ENCODE measurements around the gene PRM3.
"Not testable (repeated sequence)": the region's sequence is repeated elsewhere in the genome, so short reads cannot be mapped to it uniquely, and the experiment has no call there.

Gene PRM3

GRCh38 chr16:11306381-11306780 lies 33.0 kb upstream of the PRM3 start:
- no peak for DNase-seq (ENCODE audit: low read depth, low spot score)

GRCh38 chr16:11303405-11304138 lies 30.1 kb upstream of the PRM3 start:
- no peak for DNase-seq (ENCODE audit: low read depth, low spot score)

GRCh38 chr16:11302977-11303376 lies 29.5 kb upstream of the PRM3 start:
- no peak for DNase-seq (ENCODE audit: low read depth, low spot score)

GRCh38 chr16:11301645-11302501 lies 28.4 kb upstream of the PRM3 start:
- no peak for DNase-seq (ENCODE audit: low read depth, low spot score)

GRCh38 chr16:11300560-11300892 lies 27.1 kb upstream of the PRM3 start:
- no peak for DNase-seq (ENCODE audit: low read depth, low spot score)

- no peak for DNase-seq (ENCODE audit: low read depth, low spot score)
These were observed 26.6 kb upstream of the PRM3 start for GRCh38 chr16:11299865-11300559.

- not testable (repeated sequence) for DNase-seq (ENCODE audit: low read depth, low spot score)
These were observed 25.6 kb upstream of the PRM3 start for GRCh38 chr16:11298950-11299547.

GRCh38 chr16:11298143-11298900 lies 24.9 kb upstream of the PRM3 start:
- DNase-seq (ENCODE audit: low read depth, low spot score), result no peak

- DNase-seq (ENCODE audit: low read depth, low spot score), result peak; percentile 24
These were observed 24.2 kb upstream of the PRM3 start for GRCh38 chr16:11297492-11298142.

GRCh38 chr16:11296706-11297491 lies 23.5 kb upstream of the PRM3 start:
- DNase-seq (ENCODE audit: low read depth, low spot score), result no peak

GRCh38 chr16:11296351-11296705 lies 22.9 kb upstream of the PRM3 start:
- no peak for DNase-seq (ENCODE audit: low read depth, low spot score)

GRCh38 chr16:11295672-11296071 lies 22.2 kb upstream of the PRM3 start:
- no peak for DNase-seq (ENCODE audit: low read depth, low spot score)

- DNase-seq (ENCODE audit: low read depth, low spot score), result no peak
These were observed 18.8 kb upstream of the PRM3 start for GRCh38 chr16:11292076-11292748.

- no peak for DNase-seq (ENCODE audit: low read depth, low spot score)
These were observed 17.8 kb upstream of the PRM3 start for GRCh38 chr16:11291091-11291703.

- no peak for DNase-seq (ENCODE audit: low read depth, low spot score)
These were observed 16.9 kb upstream of the PRM3 start for GRCh38 chr16:11290102-11290893.

GRCh38 chr16:11289696-11290095 lies 16.3 kb upstream of the PRM3 start:
- not testable (repeated sequence) for DNase-seq (ENCODE audit: low read depth, low spot score)

GRCh38 chr16:11289202-11289601 lies 15.8 kb upstream of the PRM3 start:
- no peak for DNase-seq (ENCODE audit: low read depth, low spot score)

- no peak for DNase-seq (ENCODE audit: low read depth, low spot score)
These were observed 12.4 kb upstream of the PRM3 start for GRCh38 chr16:11285842-11286241.
